HepG2 (cell line): ENCODE results near the gene DQX1. TPM values are rescaled to one million over a fixed set of nuclear protein-coding genes. Genes with fewer than 3 reads are reported as not detected.

ENCODE experiments used
- GABPA ChIP-seq, 2 experiments: IDR thresholded peaks; 2 replicates each; pipeline ENCODE4 v1.6.1; 2011 to 2016; ENCODE audit warnings: low read depth in 2 of 2, low read length in 1 of 2, missing biosample characterization in 1 of 2, missing genetic modification characterization in 1 of 2
- NAIF1 ChIP-seq: sonication (generic); formaldehyde crosslinking; IDR thresholded peaks from 2 replicates; pipeline ENCODE4 v1.5.0; 2020; ENCODE audit warnings: mild to moderate bottlenecking, missing genetic modification reagents, borderline replicate concordance
- PAX8 ChIP-seq: sonication (generic); formaldehyde crosslinking; IDR thresholded peaks from 2 replicates; pipeline ENCODE4 v1.8.0; 2022; ENCODE audit warnings: mild to moderate bottlenecking, missing genetic modification reagents, borderline replicate concordance
- TSC22D2 ChIP-seq: sonication (generic); formaldehyde crosslinking; IDR thresholded peaks from 2 replicates; pipeline ENCODE4 v1.5.1; 2020; ENCODE audit warnings: missing genetic modification reagents, mild to moderate bottlenecking, borderline replicate concordance
- ZFP82 ChIP-seq: sonication (generic); formaldehyde crosslinking; IDR thresholded peaks from 2 replicates; pipeline ENCODE4 v1.5.1; 2020; ENCODE audit warnings: mild to moderate bottlenecking, missing genetic modification reagents, borderline replicate concordance
- ZNF317 ChIP-seq: sonication (generic); formaldehyde crosslinking; IDR thresholded peaks from 2 replicates; pipeline ENCODE4 v1.5.0; 2020; ENCODE audit warnings: mild to moderate bottlenecking, missing genetic modification reagents
- ZNF460 ChIP-seq: sonication (generic); formaldehyde crosslinking; IDR thresholded peaks from 2 replicates; pipeline ENCODE4 v1.5.1; 2020; ENCODE audit warnings: missing genetic modification reagents, mild to moderate bottlenecking, borderline replicate concordance
- ZNF746 ChIP-seq: sonication (generic); formaldehyde crosslinking; IDR thresholded peaks from 2 replicates; pipeline ENCODE4 v1.8.0; 2022; ENCODE audit warnings: mild to moderate bottlenecking, missing genetic modification reagents
- polyA plus RNA-seq, 8 experiments: library from polyadenylated mRNA; depleted of rRNA in 3 of 8; stranded (reverse) in 7 of 8; unstranded in 1 of 8; fragments of >200 nt; fragmentation: Illumina TruSeq in 4 of 8; extraction: Trizol in 4 of 8; gene quantifications; 2 replicates each; pipeline versions ENCODE4 v1.2.1 to v1.2.3, GENCODE V29; 2011 to 2016; ENCODE audit warnings: low read depth in 4 of 8, missing spikeins in 1 of 8, mixed read lengths in 1 of 8; ENCODE audit not compliant: insufficient read depth in 1 of 8
- total RNA-seq, 5 experiments: library from RNA; depleted of rRNA; stranded (reverse); fragments of >200 nt; fragmentation: Illumina TruSeq; extraction: Trizol; gene quantifications; 2 replicates each; pipeline ENCODE4 v1.2.3, GENCODE V29; 2016; ENCODE audit warnings: low read depth in 1 of 5
- TF ChIP-seq, protein P1 (sequence below): sonication (generic); formaldehyde crosslinking; IDR thresholded peaks from 2 replicates; pipeline ENCODE4 v1.5.0; 2020; ENCODE audit warnings: mild to moderate bottlenecking, missing genetic modification reagents, borderline replicate concordance
- TF ChIP-seq, protein P2 (sequence below): sonication (generic); formaldehyde crosslinking; IDR thresholded peaks from 2 replicates; pipeline ENCODE4 v1.5.0; 2020; ENCODE audit warnings: mild to moderate bottlenecking, missing genetic modification reagents
- TF ChIP-seq, protein P3 (sequence below): sonication (generic); formaldehyde crosslinking; IDR thresholded peaks from 2 replicates; pipeline ENCODE4 v1.4.0; 2020; ENCODE audit warnings: mild to moderate bottlenecking, low read depth, missing genetic modification reagents
- TF ChIP-seq, protein P4 (sequence below): IDR thresholded peaks from 2 replicates; pipeline ENCODE4 v1.6.1; 2016; ENCODE audit warnings: missing compliant biosample characterization, missing genetic modification reagents, borderline replicate concordance
- TF ChIP-seq, protein P5 (sequence below): sonication (generic); formaldehyde crosslinking; IDR thresholded peaks from 2 replicates; pipeline ENCODE4 v1.4.0; 2020; ENCODE audit warnings: low read depth, mild to moderate bottlenecking, missing genetic modification reagents

Gene DQX1
- total and polyA plus RNA-seq, 2 of the 13 experiments (the other 11 are each of a cell fraction or from before 2014, with no cell fraction given): 27.6 to 89.8 TPM

DNA sequence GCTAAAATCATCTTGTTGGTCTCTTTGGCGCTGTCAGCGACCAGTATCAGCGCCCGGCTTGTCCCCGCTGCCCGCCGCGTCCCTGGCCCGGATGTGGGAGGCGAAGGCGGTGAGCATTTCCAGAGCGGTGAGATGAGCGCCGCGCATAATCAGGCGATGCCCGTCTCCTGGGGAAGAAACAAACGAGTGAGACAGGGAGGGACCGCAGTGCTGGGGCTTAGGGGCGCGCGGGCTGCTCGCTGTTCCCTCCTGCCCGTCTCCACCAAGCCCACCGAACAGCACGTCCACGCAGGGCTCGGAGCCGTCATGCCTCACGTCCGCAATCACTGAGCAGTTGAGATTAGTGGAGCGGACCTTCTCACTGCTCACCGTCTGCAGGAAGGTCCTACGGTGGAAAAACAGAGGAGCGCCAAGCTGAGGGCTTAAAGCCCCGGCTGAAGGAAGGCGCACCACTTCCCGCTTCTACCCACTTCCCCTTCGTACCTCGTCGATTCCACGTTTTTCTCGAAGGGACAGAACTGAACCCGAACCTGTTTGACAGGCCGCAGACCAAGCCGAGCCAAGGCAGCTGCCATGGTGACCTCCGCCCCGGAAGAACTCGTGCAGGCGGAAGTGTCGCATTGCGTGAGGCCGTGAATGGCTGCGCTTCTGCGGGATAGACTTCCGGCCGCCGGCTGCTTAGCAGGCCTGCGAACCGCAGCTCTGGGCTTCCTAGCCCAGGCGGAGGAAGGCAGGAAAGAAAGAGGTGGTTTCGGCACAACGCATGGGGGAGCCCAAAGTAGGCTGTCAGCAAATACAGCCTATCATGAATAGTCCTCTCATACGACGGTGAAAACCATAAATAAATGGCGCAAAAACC lies 53.7 kb downstream of the DQX1 start, which contains the start of gene MRPL53 (continued):
- TF ChIP-seq, protein P1, sequence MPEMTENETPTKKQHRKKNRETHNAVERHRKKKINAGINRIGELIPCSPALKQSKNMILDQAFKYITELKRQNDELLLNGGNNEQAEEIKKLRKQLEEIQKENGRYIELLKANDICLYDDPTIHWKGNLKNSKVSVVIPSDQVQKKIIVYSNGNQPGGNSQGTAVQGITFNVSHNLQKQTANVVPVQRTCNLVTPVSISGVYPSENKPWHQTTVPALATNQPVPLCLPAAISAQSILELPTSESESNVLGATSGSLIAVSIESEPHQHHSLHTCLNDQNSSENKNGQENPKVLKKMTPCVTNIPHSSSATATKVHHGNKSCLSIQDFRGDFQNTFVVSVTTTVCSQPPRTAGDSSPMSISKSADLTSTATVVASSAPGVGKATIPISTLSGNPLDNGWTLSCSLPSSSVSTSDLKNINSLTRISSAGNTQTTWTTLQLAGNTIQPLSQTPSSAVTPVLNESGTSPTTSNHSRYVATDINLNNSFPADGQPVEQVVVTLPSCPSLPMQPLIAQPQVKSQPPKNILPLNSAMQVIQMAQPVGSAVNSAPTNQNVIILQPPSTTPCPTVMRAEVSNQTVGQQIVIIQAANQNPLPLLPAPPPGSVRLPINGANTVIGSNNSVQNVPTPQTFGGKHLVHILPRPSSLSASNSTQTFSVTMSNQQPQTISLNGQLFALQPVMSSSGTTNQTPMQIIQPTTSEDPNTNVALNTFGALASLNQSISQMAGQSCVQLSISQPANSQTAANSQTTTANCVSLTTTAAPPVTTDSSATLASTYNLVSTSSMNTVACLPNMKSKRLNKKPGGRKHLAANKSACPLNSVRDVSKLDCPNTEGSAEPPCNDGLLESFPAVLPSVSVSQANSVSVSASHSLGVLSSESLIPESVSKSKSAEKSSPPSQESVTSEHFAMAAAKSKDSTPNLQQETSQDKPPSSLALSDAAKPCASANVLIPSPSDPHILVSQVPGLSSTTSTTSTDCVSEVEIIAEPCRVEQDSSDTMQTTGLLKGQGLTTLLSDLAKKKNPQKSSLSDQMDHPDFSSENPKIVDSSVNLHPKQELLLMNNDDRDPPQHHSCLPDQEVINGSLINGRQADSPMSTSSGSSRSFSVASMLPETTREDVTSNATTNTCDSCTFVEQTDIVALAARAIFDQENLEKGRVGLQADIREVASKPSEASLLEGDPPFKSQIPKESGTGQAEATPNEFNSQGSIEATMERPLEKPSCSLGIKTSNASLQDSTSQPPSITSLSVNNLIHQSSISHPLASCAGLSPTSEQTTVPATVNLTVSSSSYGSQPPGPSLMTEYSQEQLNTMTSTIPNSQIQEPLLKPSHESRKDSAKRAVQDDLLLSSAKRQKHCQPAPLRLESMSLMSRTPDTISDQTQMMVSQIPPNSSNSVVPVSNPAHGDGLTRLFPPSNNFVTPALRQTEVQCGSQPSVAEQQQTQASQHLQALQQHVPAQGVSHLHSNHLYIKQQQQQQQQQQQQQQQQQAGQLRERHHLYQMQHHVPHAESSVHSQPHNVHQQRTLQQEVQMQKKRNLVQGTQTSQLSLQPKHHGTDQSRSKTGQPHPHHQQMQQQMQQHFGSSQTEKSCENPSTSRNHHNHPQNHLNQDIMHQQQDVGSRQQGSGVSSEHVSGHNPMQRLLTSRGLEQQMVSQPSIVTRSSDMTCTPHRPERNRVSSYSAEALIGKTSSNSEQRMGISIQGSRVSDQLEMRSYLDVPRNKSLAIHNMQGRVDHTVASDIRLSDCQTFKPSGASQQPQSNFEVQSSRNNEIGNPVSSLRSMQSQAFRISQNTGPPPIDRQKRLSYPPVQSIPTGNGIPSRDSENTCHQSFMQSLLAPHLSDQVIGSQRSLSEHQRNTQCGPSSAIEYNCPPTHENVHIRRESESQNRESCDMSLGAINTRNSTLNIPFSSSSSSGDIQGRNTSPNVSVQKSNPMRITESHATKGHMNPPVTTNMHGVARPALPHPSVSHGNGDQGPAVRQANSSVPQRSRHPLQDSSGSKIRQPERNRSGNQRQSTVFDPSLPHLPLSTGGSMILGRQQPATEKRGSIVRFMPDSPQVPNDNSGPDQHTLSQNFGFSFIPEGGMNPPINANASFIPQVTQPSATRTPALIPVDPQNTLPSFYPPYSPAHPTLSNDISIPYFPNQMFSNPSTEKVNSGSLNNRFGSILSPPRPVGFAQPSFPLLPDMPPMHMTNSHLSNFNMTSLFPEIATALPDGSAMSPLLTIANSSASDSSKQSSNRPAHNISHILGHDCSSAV: peak; percentile 66; the same call in 1 of the 2 replicates
- TF ChIP-seq PAX8 (0 out of 2 replicates have a peak, but pooled peaks have one; percentile 86), ZNF746 (CRISPR knock-in tag) (0 out of 2 replicates have a peak, but pooled peaks have one; percentile 72), NAIF1 (CRISPR knock-in tag) (peak; percentile 88), ZFP82 (CRISPR knock-in tag) (peak; percentile 87; the same call in 1 of the 2 replicates), ZNF460 (CRISPR knock-in tag) (peak; percentile 52; the same call in 1 of the 2 replicates), GABPA (IDR thresholded peaks at IDR 0.05; ENCODE audit: low read depth, low read length) (peak; percentile 98), GABPA (CRISPR knock-in tag; IDR thresholded peaks at IDR 0.05; ENCODE audit: low read depth) (peak; percentile 100), ZNF317 (peak; percentile 88; the same call in 1 of the 2 replicates), TSC22D2 (CRISPR knock-in tag) (peak; percentile 94; the same call in 1 of the 2 replicates)
- TF ChIP-seq, protein P2, sequence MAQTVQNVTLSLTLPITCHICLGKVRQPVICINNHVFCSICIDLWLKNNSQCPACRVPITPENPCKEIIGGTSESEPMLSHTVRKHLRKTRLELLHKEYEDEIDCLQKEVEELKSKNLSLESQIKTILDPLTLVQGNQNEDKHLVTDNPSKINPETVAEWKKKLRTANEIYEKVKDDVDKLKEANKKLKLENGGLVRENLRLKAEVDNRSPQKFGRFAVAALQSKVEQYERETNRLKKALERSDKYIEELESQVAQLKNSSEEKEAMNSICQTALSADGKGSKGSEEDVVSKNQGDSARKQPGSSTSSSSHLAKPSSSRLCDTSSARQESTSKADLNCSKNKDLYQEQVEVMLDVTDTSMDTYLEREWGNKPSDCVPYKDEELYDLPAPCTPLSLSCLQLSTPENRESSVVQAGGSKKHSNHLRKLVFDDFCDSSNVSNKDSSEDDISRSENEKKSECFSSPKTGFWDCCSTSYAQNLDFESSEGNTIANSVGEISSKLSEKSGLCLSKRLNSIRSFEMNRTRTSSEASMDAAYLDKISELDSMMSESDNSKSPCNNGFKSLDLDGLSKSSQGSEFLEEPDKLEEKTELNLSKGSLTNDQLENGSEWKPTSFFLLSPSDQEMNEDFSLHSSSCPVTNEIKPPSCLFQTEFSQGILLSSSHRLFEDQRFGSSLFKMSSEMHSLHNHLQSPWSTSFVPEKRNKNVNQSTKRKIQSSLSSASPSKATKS (CRISPR knock-in tag): no peak
- TF ChIP-seq, protein P3, sequence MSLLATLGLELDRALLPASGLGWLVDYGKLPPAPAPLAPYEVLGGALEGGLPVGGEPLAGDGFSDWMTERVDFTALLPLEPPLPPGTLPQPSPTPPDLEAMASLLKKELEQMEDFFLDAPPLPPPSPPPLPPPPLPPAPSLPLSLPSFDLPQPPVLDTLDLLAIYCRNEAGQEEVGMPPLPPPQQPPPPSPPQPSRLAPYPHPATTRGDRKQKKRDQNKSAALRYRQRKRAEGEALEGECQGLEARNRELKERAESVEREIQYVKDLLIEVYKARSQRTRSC (CRISPR knock-in tag): peak; percentile 97
- TF ChIP-seq, protein P4, sequence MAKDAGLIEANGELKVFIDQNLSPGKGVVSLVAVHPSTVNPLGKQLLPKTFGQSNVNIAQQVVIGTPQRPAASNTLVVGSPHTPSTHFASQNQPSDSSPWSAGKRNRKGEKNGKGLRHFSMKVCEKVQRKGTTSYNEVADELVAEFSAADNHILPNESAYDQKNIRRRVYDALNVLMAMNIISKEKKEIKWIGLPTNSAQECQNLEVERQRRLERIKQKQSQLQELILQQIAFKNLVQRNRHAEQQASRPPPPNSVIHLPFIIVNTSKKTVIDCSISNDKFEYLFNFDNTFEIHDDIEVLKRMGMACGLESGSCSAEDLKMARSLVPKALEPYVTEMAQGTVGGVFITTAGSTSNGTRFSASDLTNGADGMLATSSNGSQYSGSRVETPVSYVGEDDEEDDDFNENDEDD (CRISPR knock-in tag): peak; percentile 74; the same call in 1 of the 2 replicates
- TF ChIP-seq, protein P5, sequence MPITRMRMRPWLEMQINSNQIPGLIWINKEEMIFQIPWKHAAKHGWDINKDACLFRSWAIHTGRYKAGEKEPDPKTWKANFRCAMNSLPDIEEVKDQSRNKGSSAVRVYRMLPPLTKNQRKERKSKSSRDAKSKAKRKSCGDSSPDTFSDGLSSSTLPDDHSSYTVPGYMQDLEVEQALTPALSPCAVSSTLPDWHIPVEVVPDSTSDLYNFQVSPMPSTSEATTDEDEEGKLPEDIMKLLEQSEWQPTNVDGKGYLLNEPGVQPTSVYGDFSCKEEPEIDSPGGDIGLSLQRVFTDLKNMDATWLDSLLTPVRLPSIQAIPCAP (CRISPR knock-in tag): peak; percentile 80; the same call in 1 of the 2 replicates
